Natural killer cell (primary cell): Measurements from ENCODE around the gene KIF25. TPM values are rescaled to one million over a fixed set of nuclear protein-coding genes. Genes with fewer than 3 reads are reported as not detected.

Experiments used
- ATAC-seq, 3 donors: fragments of 150-1000 bp in 2 of 3; fragments of 200-7000 bp in 1 of 3; cut with Tn5 transposase; 1 replicate in 1 of 3; 2 replicates in 2 of 3; pipeline ENCODE4 v1.10.0; 2021; ENCODE audit warnings: mild to moderate bottlenecking in 2 of 3, moderate library complexity in 2 of 3
- DNase-seq, 2 donors: peaks; one replicate each; pipeline versions ENCODE4 v3.0.0 to v3.0.0-alpha.2; 2013 to 2021; ENCODE audit warnings: mixed read lengths in 1 of 2
- H3K27ac ChIP-seq: one replicate; pipeline ENCODE4 v1.5.1; 2013; ENCODE audit warnings: mild to moderate bottlenecking, low read length
- H3K27me3 ChIP-seq: one replicate; pipeline ENCODE4 v1.6.1; 2013; ENCODE audit warnings: low read length; ENCODE audit not compliant: control insufficient read depth, insufficient read depth
- H3K36me3 ChIP-seq: one replicate; pipeline ENCODE4 v1.6.1; 2013; ENCODE audit warnings: low read length; ENCODE audit not compliant: control insufficient read depth, insufficient read depth
- H3K4me1 ChIP-seq: one replicate; pipeline ENCODE4 v1.6.1; 2013; ENCODE audit warnings: low read length; ENCODE audit not compliant: control insufficient read depth, insufficient read depth
- H3K4me3 ChIP-seq: one replicate; pipeline ENCODE4 v1.5.1; 2013; ENCODE audit warnings: low read length
- H3K9me3 ChIP-seq: one replicate; pipeline ENCODE4 v1.6.1; 2013; ENCODE audit warnings: low read length; ENCODE audit not compliant: control insufficient read depth, insufficient read depth
- H3K27ac Mint-ChIP-seq, 2 donors: one replicate each; pipeline ENCODE4 v1.8.0; 2022; ENCODE audit warnings: mild to moderate bottlenecking in 2 of 2, mixed read lengths in 2 of 2, moderate library complexity in 1 of 2
- H3K27me3 Mint-ChIP-seq, 2 donors: one replicate each; pipeline ENCODE4 v1.8.0; 2022; ENCODE audit warnings: low read depth in 2 of 2, mixed read lengths in 2 of 2
- H3K36me3 Mint-ChIP-seq: one replicate; pipeline ENCODE4 v1.8.0; 2022; ENCODE audit warnings: mixed read lengths
- H3K4me1 Mint-ChIP-seq, 2 donors: one replicate each; pipeline ENCODE4 v1.8.0; 2022; ENCODE audit warnings: mixed read lengths in 2 of 2
- H3K4me3 Mint-ChIP-seq: one replicate; pipeline ENCODE4 v1.8.0; 2022; ENCODE audit warnings: mild to moderate bottlenecking, moderate library complexity, mixed read lengths
- H3K9me3 Mint-ChIP-seq, 2 donors: one replicate each; pipeline ENCODE4 v1.8.0; 2022; ENCODE audit warnings: mixed read lengths in 2 of 2
- WGBS: methylation state at CpG from one replicate; pipeline ENCODE4 v1.1.7; 2013; ENCODE audit warnings: missing lambda C conversion rate; ENCODE audit not compliant: insufficient coverage; 5-methylcytosine and 5-hydroxymethylcytosine counted together
- intact Hi-C: fragments of 100-400 bp; cut with micrococcal nuclease; formaldehyde crosslinking; loops from one replicate; pipeline ENCODE4 v1.14.2; 2022
- total RNA-seq, 4 donors: library from RNA; stranded (reverse); fragments of 120-200 nt in 1 of 4; gene quantifications; one replicate each; pipeline versions ENCODE4 v1.2.3 to v1.2.4, GENCODE V29; 2013 to 2022
- TF ChIP-seq, protein P1 (sequence below): fragments of 200-600 bp; IDR thresholded peaks from one replicate; pipeline ENCODE4 v1.8.0; 2022; ENCODE audit warnings: antibody characterized with exemption

The KIF25 gene
- total RNA-seq, 3 donors from 2014 or later (not counting 1 experiment from before 2014, with no cell fraction given): not detected

DNA sequence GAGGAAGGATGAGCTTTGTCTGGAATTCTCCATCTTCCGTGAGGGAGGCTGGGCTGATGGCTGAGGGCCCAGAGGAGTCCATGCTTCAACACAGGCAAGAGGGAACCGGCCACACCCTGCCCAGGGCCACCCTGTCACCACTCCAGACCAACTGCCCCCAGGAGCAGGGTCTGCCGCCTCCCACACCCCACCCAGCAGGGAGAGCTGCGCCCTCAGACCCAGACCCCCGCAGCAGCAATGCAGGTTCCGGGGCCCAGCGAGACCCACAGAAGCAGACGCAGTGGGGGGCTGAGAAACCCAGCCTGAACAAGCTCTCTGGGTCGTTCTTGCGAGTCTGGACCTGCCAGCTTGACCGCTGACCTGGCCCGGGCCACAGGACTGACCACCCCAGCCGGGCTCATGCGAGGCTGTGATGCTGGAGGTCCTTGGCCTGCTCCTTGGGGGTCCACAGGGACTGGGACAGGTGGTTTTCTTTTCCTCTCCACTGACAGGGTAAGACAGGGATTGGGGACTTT, 56.5 kb downstream of the KIF25 start:
- H3K9me3 ChIP-seq: no peaks in the 10 kb centered on the region
- H3K9me3 Mint-ChIP-seq: no peaks in the 10 kb centered on the region
- WGBS: 90% methylated on average over 14 of the region's 14 CpGs
- H3K4me1 ChIP-seq: no peaks in the 10 kb centered on the region
- intact Hi-C loops: no loop called here
- H3K27ac Mint-ChIP-seq: no peak overlapping the region
- no peaks in the 10 kb centered on the region for H3K27me3 Mint-ChIP-seq
- H3K4me3 Mint-ChIP-seq: no peak overlapping the region
- H3K27me3 ChIP-seq: no peaks in the 10 kb centered on the region
- TF ChIP-seq, protein P1, sequence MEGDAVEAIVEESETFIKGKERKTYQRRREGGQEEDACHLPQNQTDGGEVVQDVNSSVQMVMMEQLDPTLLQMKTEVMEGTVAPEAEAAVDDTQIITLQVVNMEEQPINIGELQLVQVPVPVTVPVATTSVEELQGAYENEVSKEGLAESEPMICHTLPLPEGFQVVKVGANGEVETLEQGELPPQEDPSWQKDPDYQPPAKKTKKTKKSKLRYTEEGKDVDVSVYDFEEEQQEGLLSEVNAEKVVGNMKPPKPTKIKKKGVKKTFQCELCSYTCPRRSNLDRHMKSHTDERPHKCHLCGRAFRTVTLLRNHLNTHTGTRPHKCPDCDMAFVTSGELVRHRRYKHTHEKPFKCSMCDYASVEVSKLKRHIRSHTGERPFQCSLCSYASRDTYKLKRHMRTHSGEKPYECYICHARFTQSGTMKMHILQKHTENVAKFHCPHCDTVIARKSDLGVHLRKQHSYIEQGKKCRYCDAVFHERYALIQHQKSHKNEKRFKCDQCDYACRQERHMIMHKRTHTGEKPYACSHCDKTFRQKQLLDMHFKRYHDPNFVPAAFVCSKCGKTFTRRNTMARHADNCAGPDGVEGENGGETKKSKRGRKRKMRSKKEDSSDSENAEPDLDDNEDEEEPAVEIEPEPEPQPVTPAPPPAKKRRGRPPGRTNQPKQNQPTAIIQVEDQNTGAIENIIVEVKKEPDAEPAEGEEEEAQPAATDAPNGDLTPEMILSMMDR: no peak
- H3K36me3 Mint-ChIP-seq: no peaks in the 10 kb centered on the region
- H3K27ac ChIP-seq: no peak overlapping the region
- H3K36me3 ChIP-seq: no peaks in the 10 kb centered on the region
- no peak overlapping the region for H3K4me3 ChIP-seq
- ATAC-seq (no peak), DNase-seq (no peak)
- H3K4me1 Mint-ChIP-seq: no peaks in the 10 kb centered on the region

DNA sequence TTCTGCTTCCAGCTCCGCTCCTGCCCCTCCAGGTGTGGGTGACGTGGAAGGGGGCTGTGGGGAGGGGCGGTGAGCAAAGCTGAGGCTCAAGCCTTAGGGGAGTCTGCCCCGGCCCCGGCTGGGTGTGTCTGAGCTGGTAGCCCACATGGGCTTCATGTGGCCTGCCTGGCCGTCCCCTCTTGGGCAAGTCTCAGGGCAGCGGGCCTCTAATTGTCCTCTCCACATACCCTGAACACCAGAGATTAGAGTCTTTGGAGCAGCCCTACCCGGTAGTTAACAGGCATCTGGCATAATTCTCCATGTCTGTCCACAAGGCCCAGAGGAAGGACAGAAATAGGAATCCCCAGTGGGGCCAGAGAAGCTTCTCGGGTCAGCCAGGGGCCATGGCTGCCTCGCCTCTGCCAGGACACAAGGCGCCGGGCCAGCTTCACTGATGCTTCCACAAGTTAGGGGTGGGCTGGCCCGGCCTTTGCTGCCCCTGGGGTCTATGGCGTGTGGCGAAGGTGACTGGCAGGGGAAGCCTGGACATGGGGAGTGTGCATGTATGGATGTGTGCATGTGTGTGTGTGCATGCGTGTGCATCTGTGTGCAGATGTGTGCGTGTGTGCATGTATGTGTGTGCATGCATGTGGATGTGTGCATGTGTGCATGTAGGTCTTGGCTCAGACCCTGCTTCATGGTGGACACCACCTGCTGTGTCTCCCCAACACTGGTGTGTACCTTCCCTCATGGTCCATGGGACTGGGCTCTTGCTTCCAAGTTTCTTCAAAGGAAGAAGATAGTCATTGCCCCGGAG, 57.5 kb downstream of the KIF25 start:
- Mint-ChIP-seq H3K27me3 (no peaks in the 10 kb centered on the region), H3K9me3 (no peaks in the 10 kb centered on the region), H3K27ac (no peak overlapping the region), H3K4me1 (no peaks in the 10 kb centered on the region), H3K4me3 (no peak overlapping the region), H3K36me3 (no peaks in the 10 kb centered on the region)
- H3K36me3 ChIP-seq: no peaks in the 10 kb centered on the region
- H3K4me1 ChIP-seq: no peaks in the 10 kb centered on the region
- TF ChIP-seq, protein P1: no peak
- ATAC-seq (no peak), DNase-seq (no peak)
- H3K4me3 ChIP-seq: no peak overlapping the region
- H3K9me3 ChIP-seq: no peaks in the 10 kb centered on the region
- no peaks in the 10 kb centered on the region for H3K27me3 ChIP-seq
- intact Hi-C loops: no loop called here
- H3K27ac ChIP-seq: no peak overlapping the region
- WGBS: 89% methylated on average over 18 of the region's 18 CpGs

- ATAC-seq: no peak
- 87% methylated on average over 22 of the region's 22 CpGs for WGBS
- Histone ChIP-seq H3K4me3 (no peak overlapping the region), H3K36me3 (no peaks in the 10 kb centered on the region), H3K27ac (no peak overlapping the region), H3K27me3 (no peaks in the 10 kb centered on the region), H3K9me3 (no peaks in the 10 kb centered on the region), H3K4me1 (no peaks in the 10 kb centered on the region)
- Mint-ChIP-seq H3K27me3 (no peaks in the 10 kb centered on the region), H3K4me3 (no peak overlapping the region), H3K9me3 (no peaks in the 10 kb centered on the region), H3K4me1 (no peaks in the 10 kb centered on the region), H3K36me3 (no peaks in the 10 kb centered on the region), H3K27ac (no peak overlapping the region)
- TF ChIP-seq, protein P1: no peak
- intact Hi-C loops: no loop called here
- DNase-seq: no peak
Measured at GRCh38 chr6:168055696-168056489, 58.4 kb downstream of the KIF25 start.
